Fibroblast of lung (primary cell): ENCODE measurements around the gene SEC16A. TPM values are rescaled to one million over a fixed set of nuclear protein-coding genes. Genes with fewer than 3 reads are reported as not detected.

Experiments used
- DNase-seq, 2 donors: peaks; one replicate each; pipeline versions ENCODE4 v3.0.0 to v3.0.0-alpha.2; 2010; ENCODE audit warnings: low read depth in 2 of 2
- H2AFZ ChIP-seq: 2 replicates; pipeline ENCODE4 v1.5.1; 2012; ENCODE audit warnings: low read length, control low read depth, inconsistent platforms
- H3K27ac ChIP-seq: 2 replicates; pipeline ENCODE4 v1.5.1; 2011; ENCODE audit warnings: low read length, control low read depth; ENCODE audit not compliant: insufficient read depth
- H3K27me3 ChIP-seq: 2 replicates; pipeline ENCODE4 v1.5.1; 2011; ENCODE audit warnings: mild to moderate bottlenecking, low read length; ENCODE audit not compliant: control insufficient read depth, insufficient read depth
- H3K36me3 ChIP-seq: 2 replicates; pipeline ENCODE4 v1.5.1; 2011; ENCODE audit warnings: low read length; ENCODE audit not compliant: control insufficient read depth, insufficient read depth
- H3K4me1 ChIP-seq: 2 replicates; pipeline ENCODE4 v1.5.1; 2011; ENCODE audit warnings: low read length; ENCODE audit not compliant: control insufficient read depth, insufficient read depth; ENCODE audit errors: extremely low read depth
- H3K4me2 ChIP-seq: 2 replicates; pipeline ENCODE4 v1.5.1; 2011; ENCODE audit warnings: low read length, control low read depth; ENCODE audit not compliant: insufficient read depth; ENCODE audit errors: extremely low read depth
- H3K4me3 ChIP-seq, 4 experiments: fragments of 200-600 bp in 1 of 4; sonication (generic) in 1 of 4; replicated peaks in 1 of 4; 2 replicates each; pipeline ENCODE4 v1.5.1; 2011 to 2016; ENCODE audit warnings: low read length in 4 of 4, low read depth in 3 of 4, mild to moderate bottlenecking in 3 of 4, control low read depth in 2 of 4, inconsistent platforms in 1 of 4, mixed read lengths in 1 of 4; ENCODE audit not compliant: insufficient read depth in 1 of 4; ENCODE audit errors: control extremely low read depth in 1 of 4
- H3K79me2 ChIP-seq: 2 replicates; pipeline ENCODE4 v1.5.1; 2012; ENCODE audit warnings: mild to moderate bottlenecking, low read length, inconsistent platforms; ENCODE audit not compliant: control insufficient read depth, insufficient read depth
- H3K9ac ChIP-seq: 2 replicates; pipeline ENCODE4 v1.5.1; 2011; ENCODE audit warnings: mild to moderate bottlenecking, low read length, control low read depth; ENCODE audit not compliant: insufficient read depth
- H3K9me3 ChIP-seq: 2 replicates; pipeline ENCODE4 v1.5.1; 2012; ENCODE audit warnings: low read depth, low read length; ENCODE audit not compliant: control insufficient read depth, insufficient read depth
- H4K20me1 ChIP-seq: 2 replicates; pipeline ENCODE4 v1.5.1; 2011; ENCODE audit warnings: low read length; ENCODE audit not compliant: control insufficient read depth, insufficient read depth; ENCODE audit errors: extremely low read depth
- CTCF ChIP-seq, 2 donors: IDR thresholded peaks in 1 of 2; conservative IDR thresholded peaks in 1 of 2; 1 replicate in 1 of 2; 2 replicates in 1 of 2; pipeline ENCODE4 v1.5.1; 2011 to 2012; ENCODE audit warnings: low read length in 2 of 2, control low read depth in 1 of 2, inconsistent platforms in 1 of 2, low read depth in 1 of 2, mild to moderate bottlenecking in 1 of 2
- EZH2 ChIP-seq: IDR thresholded peaks from 2 replicates; pipeline ENCODE4 v1.5.1; 2012; ENCODE audit warnings: low read length, control low read depth, mild to moderate bottlenecking; ENCODE audit errors: missing control alignments
- polyA minus RNA-seq: library from RNA; depleted of rRNA, polyadenylated mRNA; stranded (reverse); fragments of >200 nt; gene quantifications from 2 replicates; pipeline ENCODE4 v1.2.3, GENCODE V29; 2011; ENCODE audit warnings: low replicate concordance
- polyA plus RNA-seq, 2 donors: library from polyadenylated mRNA; depleted of rRNA in 1 of 2; stranded (reverse) in 1 of 2; unstranded in 1 of 2; fragments of >200 nt; gene quantifications; 2 replicates each; pipeline ENCODE4 v1.2.1, GENCODE V29; 2011 to 2012; ENCODE audit warnings: missing spikeins in 1 of 2
- total RNA-seq: library from RNA; depleted of rRNA; stranded (reverse); fragments of >200 nt; gene quantifications from 2 replicates; pipeline ENCODE4 v1.2.1, GENCODE V29; 2014

The SEC16A gene
- total RNA-seq, result 15.7 and 23.9 TPM in 2 replicates
- 17.8 and 25.9 TPM in 2 replicates for polyA plus RNA-seq
- polyA plus RNA-seq (2012), result 49.5 and 49.6 TPM in 2 replicates
- polyA minus RNA-seq, result 116 and 123 TPM in 2 replicates

GRCh38 chr9:136482793-136483588 is at the start of gene SEC16A:
Gene SEC16A (minus strand): TSS chr9:136483040. CDS start chr9:136477615, 5,425 bp downstream.
- TF ChIP-seq EZH2 (no peak), CTCF (conservative IDR thresholded peaks at IDR 0.05 in 1 of 2, IDR thresholded peaks at IDR 0.05 in 1 of 2; ENCODE audit: low read depth in 1 of 2, low read length in 2 of 2) (no peak)
- Histone ChIP-seq H3K4me3 (peak within 1 kb of the TSS; percentile 82 to 97 (median 90)), H3K4me2 (peak within 1 kb of the TSS; percentile 98), H2AFZ (peak within 1 kb of the TSS; percentile 91), H3K9me3 (no peaks in the 10 kb centered on the region), H4K20me1 (no peaks in the 10 kb centered on the region), H3K79me2 (peaks cover 44% of the 10 kb centered on the region), H3K9ac (peak within 1 kb of the TSS; percentile 99), H3K27me3 (no peaks in the 10 kb centered on the region), H3K36me3 (peaks cover 1% of the 10 kb centered on the region), H3K27ac (peak within 1 kb of the TSS; percentile 99), H3K4me1 (peaks cover 2% of the 10 kb centered on the region)
- peak; percentile 93 to 99 for DNase-seq

- TF ChIP-seq EZH2 (no peak), CTCF (conservative IDR thresholded peaks at IDR 0.05 in 1 of 2, IDR thresholded peaks at IDR 0.05 in 1 of 2; ENCODE audit: low read depth in 1 of 2, low read length in 2 of 2) (no peak)
- H4K20me1 ChIP-seq, result no peaks in the 10 kb centered on the region
- H3K4me2 ChIP-seq, result no peak overlapping the region
- no peaks in the 10 kb centered on the region for H3K9me3 ChIP-seq
- no peak for DNase-seq
- H3K36me3 ChIP-seq, result peaks cover 6% of the 10 kb centered on the region
- H2AFZ ChIP-seq, result no peak overlapping the region
- no peaks in the 10 kb centered on the region for H3K4me1 ChIP-seq
- H3K27me3 ChIP-seq, result no peaks in the 10 kb centered on the region
- H3K9ac ChIP-seq, result no peak overlapping the region
- no peak overlapping the region for H3K4me3 ChIP-seq
- peaks cover 29% of the 10 kb centered on the region for H3K79me2 ChIP-seq
- no peak overlapping the region for H3K27ac ChIP-seq
These were observed 49.3 kb upstream of the SEC16A start for GRCh38 chr9:136531904-136532798.
